Daoy (cell line): ENCODE measurements around the gene PGA3. TPM values are rescaled to one million over a fixed set of nuclear protein-coding genes. Genes with fewer than 3 reads are reported as not detected.
"Not testable (repeated sequence)": the region's sequence is repeated elsewhere in the genome, so short reads cannot be mapped to it uniquely, and the experiment has no call there.

Experiments used
- DNase-seq: peaks from one replicate; pipeline ENCODE4 v3.0.0-alpha.2; 2015; ENCODE audit warnings: low read depth
- total RNA-seq: library from RNA; depleted of rRNA; stranded (reverse); fragments of >200 nt; shearing (Covaris generic); gene quantifications from 2 replicates; pipeline ENCODE4 v1.2.3, GENCODE V29; 2014

Gene PGA3
- total RNA-seq, 1 experiment from 2014 or later: not detected

DNA sequence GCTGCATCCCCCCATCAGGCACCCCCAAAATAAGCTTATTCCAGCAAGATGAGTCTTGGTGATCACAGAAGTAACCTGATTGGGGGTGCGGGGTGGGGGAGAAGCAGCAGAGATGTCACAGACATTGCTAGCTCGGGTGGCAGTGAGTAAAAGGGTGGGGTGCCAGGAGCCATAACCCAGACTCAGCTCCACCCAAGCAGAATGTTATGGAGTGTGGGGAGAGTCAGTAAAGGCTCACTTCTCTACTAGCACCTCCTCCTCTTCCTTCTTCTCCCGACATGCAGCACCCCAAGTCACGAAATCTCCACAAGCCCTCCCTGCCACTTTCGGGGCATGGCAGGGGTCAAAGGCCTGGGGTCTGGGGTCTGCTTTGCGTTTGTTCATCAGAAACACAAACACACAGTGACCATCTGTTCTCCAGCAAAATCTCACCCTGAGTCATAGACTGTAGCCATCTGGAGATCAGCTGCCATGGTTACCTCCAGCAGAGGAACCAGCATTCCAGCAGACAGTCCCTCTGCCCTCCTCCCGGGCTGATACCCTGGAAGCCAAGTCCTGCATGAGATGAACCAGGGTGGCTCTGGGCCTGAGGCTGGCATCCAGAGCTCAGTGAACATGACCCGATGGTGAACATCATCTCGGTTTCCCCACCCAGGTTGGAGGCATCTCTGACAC lies 4.5 kb downstream of the PGA3 start:
- DNase-seq: not testable (repeated sequence)

GRCh38 chr11:61210629-61211028 lies 7.3 kb downstream of the PGA3 start:
- not testable (repeated sequence) for DNase-seq

- not testable (repeated sequence) for DNase-seq
Measured at GRCh38 chr11:61211327-61211952, 8.1 kb downstream of the PGA3 start.

GRCh38 chr11:61212202-61212601 lies 8.9 kb downstream of the PGA3 start:
- DNase-seq: not testable (repeated sequence)

- not testable (repeated sequence) for DNase-seq
Measured at GRCh38 chr11:61213711-61214324, 10.5 kb downstream of the PGA3 start.

- DNase-seq: not testable (repeated sequence)
Measured at GRCh38 chr11:61218306-61218705, 15.0 kb downstream of the PGA3 start.

GRCh38 chr11:61219016-61219415 lies 15.7 kb downstream of the PGA3 start:
- DNase-seq: not testable (repeated sequence)

- DNase-seq: not testable (repeated sequence)
Measured at GRCh38 chr11:61222047-61222446, 18.7 kb downstream of the PGA3 start, which contains the start of gene PGA4. TSS of gene PGA4 (plus strand) at chr11:61222347. CDS start at chr11:61222401, 54 bp downstream.

DNA sequence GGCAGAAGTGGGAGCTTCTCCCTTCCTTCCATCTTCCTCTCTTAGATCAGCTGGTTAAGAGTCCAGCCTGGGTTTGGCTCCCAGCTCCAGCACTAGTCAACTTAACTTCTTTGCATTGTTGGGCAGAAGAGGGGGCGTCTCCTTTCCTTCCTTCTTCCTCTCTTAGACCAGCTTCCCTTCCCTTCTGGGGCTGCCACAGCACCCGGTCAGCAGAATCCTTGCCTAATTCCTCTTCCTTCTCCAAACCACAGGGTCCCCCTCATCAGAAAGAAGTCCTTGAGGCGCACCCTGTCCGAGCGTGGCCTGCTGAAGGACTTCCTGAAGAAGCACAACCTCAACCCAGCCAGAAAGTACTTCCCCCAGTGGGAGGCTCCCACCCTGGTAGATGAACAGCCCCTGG lies 19.4 kb downstream of the PGA3 start:
- not testable (repeated sequence) for DNase-seq

DNA sequence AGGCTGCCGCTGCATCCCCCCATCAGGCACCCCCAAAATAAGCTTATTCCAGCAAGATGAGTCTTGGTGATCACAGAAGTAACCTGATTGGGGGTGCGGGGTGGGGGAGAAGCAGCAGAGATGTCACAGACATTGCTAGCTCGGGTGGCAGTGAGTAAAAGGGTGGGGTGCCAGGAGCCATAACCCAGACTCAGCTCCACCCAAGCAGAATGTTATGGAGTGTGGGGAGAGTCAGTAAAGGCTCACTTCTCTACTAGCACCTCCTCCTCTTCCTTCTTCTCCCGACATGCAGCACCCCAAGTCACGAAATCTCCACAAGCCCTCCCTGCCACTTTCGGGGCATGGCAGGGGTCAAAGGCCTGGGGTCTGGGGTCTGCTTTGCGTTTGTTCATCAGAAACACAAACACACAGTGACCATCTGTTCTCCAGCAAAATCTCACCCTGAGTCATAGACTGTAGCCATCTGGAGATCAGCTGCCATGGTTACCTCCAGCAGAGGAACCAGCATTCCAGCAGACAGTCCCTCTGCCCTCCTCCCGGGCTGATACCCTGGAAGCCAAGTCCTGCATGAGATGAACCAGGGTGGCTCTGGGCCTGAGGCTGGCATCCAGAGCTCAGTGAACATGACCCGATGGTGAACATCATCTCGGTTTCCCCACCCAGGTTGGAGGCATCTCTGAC lies 23.3 kb downstream of the PGA3 start:
- not testable (repeated sequence) for DNase-seq

GRCh38 chr11:61229458-61229857 lies 26.1 kb downstream of the PGA3 start:
- DNase-seq: not testable (repeated sequence)

DNA sequence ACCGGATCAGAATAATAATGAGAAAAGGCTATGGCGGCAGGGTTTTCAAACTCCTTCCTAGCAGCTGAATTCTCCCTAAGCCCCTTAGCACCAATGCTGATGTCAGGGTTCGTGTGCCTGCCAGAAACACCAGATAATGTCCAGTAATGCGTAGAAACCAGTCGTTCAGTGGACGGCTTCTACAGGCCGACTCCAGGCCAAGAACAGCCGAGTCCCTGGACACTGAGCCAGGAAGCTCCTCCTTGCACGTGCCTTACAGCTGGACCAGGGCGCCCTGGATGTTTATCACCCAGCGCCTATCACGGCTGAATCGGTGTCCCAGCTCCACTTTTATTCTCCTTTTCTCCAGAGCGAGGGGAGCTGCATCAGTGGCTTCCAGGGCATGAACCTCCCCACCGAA lies 27.7 kb downstream of the PGA3 start:
- DNase-seq: not testable (repeated sequence)

GRCh38 chr11:61231585-61231984 lies 28.3 kb downstream of the PGA3 start:
- not testable (repeated sequence) for DNase-seq

DNA sequence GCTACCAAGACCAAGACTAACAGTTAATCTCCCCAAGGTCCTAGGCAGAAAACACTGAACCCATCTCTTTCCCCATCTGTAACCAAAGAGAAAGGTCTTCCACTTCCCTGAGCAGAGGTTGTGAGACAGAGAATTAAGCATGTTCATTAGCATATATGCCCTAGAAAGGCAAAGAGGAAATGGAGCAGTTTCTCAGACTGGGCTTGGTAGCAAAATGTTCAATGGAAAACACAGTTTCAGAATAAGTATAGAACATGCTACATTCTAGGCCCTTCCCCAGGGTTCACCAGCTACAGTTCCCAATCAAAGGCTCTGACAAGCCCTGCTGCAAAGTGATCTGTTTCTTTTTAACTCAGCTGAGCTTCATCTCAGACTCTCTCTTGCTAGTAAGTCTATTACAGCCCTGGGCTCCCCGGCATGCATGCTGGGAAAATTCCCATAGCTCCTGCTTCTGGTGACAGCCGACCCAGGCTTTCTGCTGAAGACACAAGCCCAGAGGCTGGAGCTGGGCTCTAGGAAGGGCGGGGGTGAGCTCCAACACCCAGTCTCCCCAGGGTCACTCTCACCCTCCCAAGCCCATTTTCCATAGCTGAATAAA lies 29.3 kb downstream of the PGA3 start:
- not testable (repeated sequence) for DNase-seq

- DNase-seq: not testable (repeated sequence)
Measured at GRCh38 chr11:61237130-61237529, 33.8 kb downstream of the PGA3 start.

GRCh38 chr11:61240288-61240687 lies 37.0 kb downstream of the PGA3 start:
- DNase-seq: not testable (repeated sequence)

- not testable (repeated sequence) for DNase-seq
Measured at GRCh38 chr11:61240875-61241274, 37.6 kb downstream of the PGA3 start, which contains the start of gene PGA5. TSS of gene PGA5 (plus strand) at chr11:61241175. CDS start at chr11:61241227, 52 bp downstream.

DNA sequence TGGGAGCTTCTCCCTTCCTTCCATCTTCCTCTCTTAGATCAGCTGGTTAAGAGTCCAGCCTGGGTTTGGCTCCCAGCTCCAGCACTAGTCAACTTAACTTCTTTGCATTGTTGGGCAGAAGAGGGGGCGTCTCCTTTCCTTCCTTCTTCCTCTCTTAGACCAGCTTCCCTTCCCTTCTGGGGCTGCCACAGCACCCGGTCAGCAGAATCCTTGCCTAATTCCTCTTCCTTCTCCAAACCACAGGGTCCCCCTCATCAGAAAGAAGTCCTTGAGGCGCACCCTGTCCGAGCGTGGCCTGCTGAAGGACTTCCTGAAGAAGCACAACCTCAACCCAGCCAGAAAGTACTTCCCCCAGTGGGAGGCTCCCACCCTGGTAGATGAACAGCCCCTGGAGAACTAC lies 38.2 kb downstream of the PGA3 start:
- DNase-seq: not testable (repeated sequence)

DNA sequence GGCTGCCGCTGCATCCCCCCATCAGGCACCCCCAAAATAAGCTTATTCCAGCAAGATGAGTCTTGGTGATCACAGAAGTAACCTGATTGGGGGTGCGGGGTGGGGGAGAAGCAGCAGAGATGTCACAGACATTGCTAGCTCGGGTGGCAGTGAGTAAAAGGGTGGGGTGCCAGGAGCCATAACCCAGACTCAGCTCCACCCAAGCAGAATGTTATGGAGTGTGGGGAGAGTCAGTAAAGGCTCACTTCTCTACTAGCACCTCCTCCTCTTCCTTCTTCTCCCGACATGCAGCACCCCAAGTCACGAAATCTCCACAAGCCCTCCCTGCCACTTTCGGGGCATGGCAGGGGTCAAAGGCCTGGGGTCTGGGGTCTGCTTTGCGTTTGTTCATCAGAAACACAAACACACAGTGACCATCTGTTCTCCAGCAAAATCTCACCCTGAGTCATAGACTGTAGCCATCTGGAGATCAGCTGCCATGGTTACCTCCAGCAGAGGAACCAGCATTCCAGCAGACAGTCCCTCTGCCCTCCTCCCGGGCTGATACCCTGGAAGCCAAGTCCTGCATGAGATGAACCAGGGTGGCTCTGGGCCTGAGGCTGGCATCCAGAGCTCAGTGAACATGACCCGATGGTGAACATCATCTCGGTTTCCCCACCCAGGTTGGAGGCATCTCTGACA lies 42.1 kb downstream of the PGA3 start:
- not testable (repeated sequence) for DNase-seq

DNA sequence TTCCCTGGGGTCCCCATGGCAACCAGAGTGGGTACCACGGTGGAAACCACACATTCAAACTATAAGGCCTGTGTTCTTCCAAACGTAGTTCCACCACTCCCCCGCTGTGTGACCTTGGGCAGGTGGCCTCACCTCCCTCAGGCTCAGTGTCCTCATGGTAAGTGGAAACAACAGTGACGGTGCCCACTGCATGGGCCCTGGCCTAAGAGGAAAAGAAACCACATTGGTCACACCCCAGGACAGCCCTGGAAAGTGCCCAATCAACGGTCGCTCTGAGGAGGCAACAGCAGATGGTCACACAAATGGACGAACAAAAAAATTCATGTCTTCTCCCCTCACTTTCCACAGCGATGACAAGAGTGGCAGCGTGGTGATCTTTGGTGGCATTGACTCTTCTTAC lies 44.8 kb downstream of the PGA3 start:
- not testable (repeated sequence) for DNase-seq

- not testable (repeated sequence) for DNase-seq
Measured at GRCh38 chr11:61249201-61249600, 45.9 kb downstream of the PGA3 start.
